ENCODE results near the gene TBK1. TPM values are rescaled to one million over a fixed set of nuclear protein-coding genes. Genes with fewer than 3 reads are reported as not detected.

Gene TBK1
- total RNA-seq, 3 donors from 2014 or later, result 27.7 to 43.9 (median 40.6) TPM

DNA sequence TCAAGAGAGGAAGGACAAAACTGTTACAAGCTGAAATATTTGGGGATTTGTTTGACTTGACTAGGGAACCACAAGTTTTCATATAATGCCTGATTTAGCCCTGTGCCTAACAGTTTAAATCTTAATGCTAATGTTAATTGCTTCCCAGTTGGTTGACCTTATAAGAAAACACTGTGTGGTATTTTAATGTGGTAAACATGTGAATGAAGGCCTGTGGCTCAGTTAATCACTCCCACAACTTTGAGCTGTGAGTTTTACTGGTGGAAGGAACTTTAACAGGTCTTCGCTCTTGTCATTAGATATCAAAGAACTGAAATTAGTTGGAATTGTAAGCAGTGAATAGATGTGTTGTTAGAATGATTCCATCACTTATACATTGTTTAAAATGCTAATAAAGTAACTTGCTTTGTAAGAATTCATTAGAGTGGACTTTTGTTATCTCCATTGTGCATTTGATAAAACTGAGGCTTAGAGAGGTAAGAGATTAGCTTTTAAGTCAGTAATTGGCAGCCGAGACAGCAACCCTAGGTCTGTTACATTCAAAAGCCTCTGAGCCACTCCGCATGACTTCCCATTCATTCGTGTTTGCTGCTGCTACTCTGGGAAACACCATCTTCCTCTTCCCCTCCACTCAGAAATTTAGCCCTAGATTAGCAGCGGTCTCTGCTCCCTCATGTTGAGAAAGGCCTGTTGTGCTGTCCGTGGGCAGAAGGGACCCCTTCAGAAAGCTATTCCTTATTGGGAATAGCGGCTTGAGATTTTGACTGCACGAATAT is 1.0 kb upstream of the TBK1 start:
- peak overlapping the region in 1 of 2 donors; percentile 99 for H3K27ac ChIP-seq
- H3K4me1 ChIP-seq, result peaks cover 0 to 9% of the 10 kb centered on the region in 2 donors
- no peak for DNase-seq (ENCODE audit: low spot score in 2 of 2)
- H3K27me3 ChIP-seq, result no peaks in the 10 kb centered on the region
- intact Hi-C loops (cut with DNase I; ENCODE audit: low total_unique reads), result no loop called here
- TF ChIP-seq, protein P1, sequence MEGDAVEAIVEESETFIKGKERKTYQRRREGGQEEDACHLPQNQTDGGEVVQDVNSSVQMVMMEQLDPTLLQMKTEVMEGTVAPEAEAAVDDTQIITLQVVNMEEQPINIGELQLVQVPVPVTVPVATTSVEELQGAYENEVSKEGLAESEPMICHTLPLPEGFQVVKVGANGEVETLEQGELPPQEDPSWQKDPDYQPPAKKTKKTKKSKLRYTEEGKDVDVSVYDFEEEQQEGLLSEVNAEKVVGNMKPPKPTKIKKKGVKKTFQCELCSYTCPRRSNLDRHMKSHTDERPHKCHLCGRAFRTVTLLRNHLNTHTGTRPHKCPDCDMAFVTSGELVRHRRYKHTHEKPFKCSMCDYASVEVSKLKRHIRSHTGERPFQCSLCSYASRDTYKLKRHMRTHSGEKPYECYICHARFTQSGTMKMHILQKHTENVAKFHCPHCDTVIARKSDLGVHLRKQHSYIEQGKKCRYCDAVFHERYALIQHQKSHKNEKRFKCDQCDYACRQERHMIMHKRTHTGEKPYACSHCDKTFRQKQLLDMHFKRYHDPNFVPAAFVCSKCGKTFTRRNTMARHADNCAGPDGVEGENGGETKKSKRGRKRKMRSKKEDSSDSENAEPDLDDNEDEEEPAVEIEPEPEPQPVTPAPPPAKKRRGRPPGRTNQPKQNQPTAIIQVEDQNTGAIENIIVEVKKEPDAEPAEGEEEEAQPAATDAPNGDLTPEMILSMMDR (IDR thresholded peaks at IDR 0.05), result no peak
- TF ChIP-seq POLR2A (IDR thresholded peaks at IDR 0.05) (no peak), POLR2AphosphoS5 (IDR thresholded peaks at IDR 0.05) (no peak)
- H3K9me3 ChIP-seq, result no peaks in the 10 kb centered on the region
- H3K36me3 ChIP-seq, result no peaks in the 10 kb centered on the region
- H3K4me3 ChIP-seq, result peak overlapping the region; percentile 83 to 97 (median 91)

DNA sequence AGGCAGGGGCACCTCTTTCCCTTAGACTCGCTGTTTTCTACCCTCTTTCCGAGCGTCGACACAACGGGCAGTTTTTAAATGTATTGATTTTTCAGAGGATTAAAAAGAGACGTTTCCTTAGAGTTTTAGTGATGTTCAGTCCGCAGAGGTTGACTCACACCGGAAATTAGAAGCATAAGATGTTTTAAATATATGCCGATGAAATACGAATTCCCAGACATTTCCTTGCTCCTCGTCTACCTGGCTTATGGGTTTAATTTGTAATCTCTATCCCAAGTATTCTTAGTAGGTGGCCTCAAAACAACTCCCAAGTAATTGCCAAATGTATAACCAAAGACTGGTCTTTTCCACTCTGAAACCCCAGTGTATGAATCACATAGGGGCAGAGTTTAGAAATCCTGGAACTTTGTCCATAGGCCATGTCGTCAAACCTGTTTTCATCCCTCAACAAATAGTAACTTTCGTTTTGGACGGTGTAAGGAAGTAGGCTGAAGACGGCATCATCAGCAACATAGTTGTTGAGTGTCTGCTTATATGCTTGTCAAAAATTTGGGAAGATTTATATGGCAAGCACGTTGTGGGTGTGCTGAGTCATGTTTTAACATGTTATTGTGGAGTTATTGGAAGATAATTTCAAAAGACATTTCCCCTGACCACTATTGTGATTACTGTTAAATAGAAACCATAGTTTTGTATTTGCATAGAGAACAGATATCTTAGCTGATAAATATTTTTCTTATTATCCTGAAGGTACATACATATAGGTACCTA is 824 bp downstream of the TBK1 start:
- TF ChIP-seq POLR2AphosphoS5 (IDR thresholded peaks at IDR 0.05), result peak in 1 of 3 donors; percentile 20
- no peak for TF ChIP-seq POLR2A (IDR thresholded peaks at IDR 0.05)
- TF ChIP-seq, protein P1 (IDR thresholded peaks at IDR 0.05), result no peak
- no peaks in the 10 kb centered on the region for H3K9me3 ChIP-seq
- H3K36me3 ChIP-seq, result no peaks in the 10 kb centered on the region
- intact Hi-C loops (cut with DNase I; ENCODE audit: low total_unique reads), result no loop called here
- DNase-seq (ENCODE audit: low spot score in 2 of 2), result peak in 1 of 2 donors; percentile 31
- peaks cover 0 to 9% of the 10 kb centered on the region in 2 donors for H3K4me1 ChIP-seq
- peak overlapping the region; percentile 83 to 97 (median 91) for H3K4me3 ChIP-seq
- peak overlapping the region; percentile 97 to 99 for H3K27ac ChIP-seq
- H3K27me3 ChIP-seq, result no peaks in the 10 kb centered on the region

DNA sequence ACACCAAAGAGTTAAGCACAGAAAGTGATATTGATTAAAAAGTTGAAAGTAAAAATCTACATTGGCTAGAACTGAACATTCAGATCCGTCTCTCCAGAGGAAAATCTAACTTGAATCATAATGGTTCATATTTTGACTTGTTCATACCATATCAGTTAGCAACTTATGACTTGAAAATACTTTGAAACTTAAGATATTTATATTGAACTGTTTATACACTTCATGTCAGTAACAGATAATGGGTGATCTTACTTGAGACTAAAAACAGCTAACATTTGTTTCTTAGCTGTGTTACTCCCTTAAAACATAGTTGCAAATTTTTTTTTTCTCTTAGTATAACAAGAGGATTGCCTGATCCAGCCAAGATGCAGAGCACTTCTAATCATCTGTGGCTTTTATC is 3.6 kb downstream of the TBK1 start:
- H3K4me3 ChIP-seq, result no peak overlapping the region
- no peak for DNase-seq (ENCODE audit: low spot score in 2 of 2)
- intact Hi-C loops (cut with DNase I; ENCODE audit: low total_unique reads), result no loop called here
- no peaks in the 10 kb centered on the region for H3K9me3 ChIP-seq
- H3K27ac ChIP-seq, result no peak overlapping the region
- H3K4me1 ChIP-seq, result peaks cover 0 to 15% of the 10 kb centered on the region in 2 donors
- TF ChIP-seq, protein P1 (IDR thresholded peaks at IDR 0.05), result no peak
- no peak for TF ChIP-seq POLR2AphosphoS5 (IDR thresholded peaks at IDR 0.05)
- TF ChIP-seq POLR2A (IDR thresholded peaks at IDR 0.05), result no peak
- no peaks in the 10 kb centered on the region for H3K36me3 ChIP-seq
- H3K27me3 ChIP-seq, result no peaks in the 10 kb centered on the region

DNA sequence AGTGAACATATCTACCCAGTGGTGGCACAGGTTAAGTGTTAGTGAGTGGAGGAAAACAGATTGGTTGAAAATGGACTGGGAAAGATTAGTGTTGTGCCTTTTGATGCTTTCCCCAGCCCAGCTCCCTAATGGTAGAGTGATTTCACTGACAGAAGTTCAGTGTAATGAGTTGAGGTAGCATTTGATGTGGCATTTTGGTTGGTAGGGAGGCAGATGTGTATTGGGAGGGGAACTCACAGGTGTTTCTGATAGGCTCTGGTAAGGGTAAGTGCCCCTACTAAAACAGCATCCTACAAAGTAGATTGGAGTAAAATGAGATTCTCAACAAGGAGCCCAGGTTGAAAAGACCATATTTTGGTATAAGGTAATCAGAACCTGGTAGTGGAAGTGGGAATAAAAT is 4.2 kb downstream of the TBK1 start:
- no peak overlapping the region for H3K27ac ChIP-seq
- intact Hi-C loops (cut with DNase I; ENCODE audit: low total_unique reads), result no loop called here
- H3K27me3 ChIP-seq, result no peaks in the 10 kb centered on the region
- no peak overlapping the region for H3K4me3 ChIP-seq
- no peak for DNase-seq (ENCODE audit: low spot score in 2 of 2)
- no peaks in the 10 kb centered on the region for H3K9me3 ChIP-seq
- TF ChIP-seq, protein P1 (IDR thresholded peaks at IDR 0.05), result no peak
- TF ChIP-seq POLR2AphosphoS5 (IDR thresholded peaks at IDR 0.05) (no peak), POLR2A (IDR thresholded peaks at IDR 0.05) (no peak)
- H3K36me3 ChIP-seq, result no peaks in the 10 kb centered on the region
- peaks cover 0 to 15% of the 10 kb centered on the region in 2 donors for H3K4me1 ChIP-seq

DNA sequence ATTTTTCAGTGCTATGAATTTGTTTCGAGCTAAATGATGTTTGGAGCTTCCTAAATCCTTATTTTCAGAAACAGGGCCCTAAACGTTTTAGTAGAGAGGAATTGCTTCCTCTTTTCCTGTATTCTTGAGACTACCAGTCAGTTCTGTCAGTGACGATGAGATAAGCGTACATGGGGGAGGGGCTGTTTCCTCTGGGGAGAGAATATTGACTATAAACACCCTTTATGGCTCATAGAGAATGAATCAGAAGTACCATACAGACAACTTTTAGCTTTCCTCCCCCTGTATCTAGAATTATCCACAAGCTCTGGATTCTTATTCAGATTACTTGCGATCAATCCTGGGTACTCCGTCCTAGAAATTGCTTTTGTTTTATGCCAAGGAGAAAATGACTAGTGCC is 5.1 kb downstream of the TBK1 start:
- H3K27ac ChIP-seq, result no peak overlapping the region
- peaks cover 0 to 15% of the 10 kb centered on the region in 2 donors for H3K4me1 ChIP-seq

More for the DNA sequence above, 5.1 kb downstream of the TBK1 start:
- no peaks in the 10 kb centered on the region for H3K36me3 ChIP-seq
- DNase-seq (ENCODE audit: low spot score in 2 of 2), result no peak
- no peaks in the 10 kb centered on the region for H3K9me3 ChIP-seq
- intact Hi-C loops (cut with DNase I; ENCODE audit: low total_unique reads), result no loop called here
- H3K4me3 ChIP-seq, result no peak overlapping the region
- H3K27me3 ChIP-seq, result no peaks in the 10 kb centered on the region
- TF ChIP-seq POLR2A (IDR thresholded peaks at IDR 0.05), result no peak
- TF ChIP-seq, protein P1 (IDR thresholded peaks at IDR 0.05), result no peak
- no peak for TF ChIP-seq POLR2AphosphoS5 (IDR thresholded peaks at IDR 0.05)

Measured in breast epithelium (tissue), 4 donors.